Measurements from ENCODE around the gene MTRF1L. TPM values are rescaled to one million over a fixed set of nuclear protein-coding genes. Genes with fewer than 3 reads are reported as not detected.

The MTRF1L gene
- total and polyA plus RNA-seq, 2 of the 8 experiments (the other 6 are each of a cell fraction or from before 2014, with no cell fraction given), result 4.5 to 26.5 TPM

DNA sequence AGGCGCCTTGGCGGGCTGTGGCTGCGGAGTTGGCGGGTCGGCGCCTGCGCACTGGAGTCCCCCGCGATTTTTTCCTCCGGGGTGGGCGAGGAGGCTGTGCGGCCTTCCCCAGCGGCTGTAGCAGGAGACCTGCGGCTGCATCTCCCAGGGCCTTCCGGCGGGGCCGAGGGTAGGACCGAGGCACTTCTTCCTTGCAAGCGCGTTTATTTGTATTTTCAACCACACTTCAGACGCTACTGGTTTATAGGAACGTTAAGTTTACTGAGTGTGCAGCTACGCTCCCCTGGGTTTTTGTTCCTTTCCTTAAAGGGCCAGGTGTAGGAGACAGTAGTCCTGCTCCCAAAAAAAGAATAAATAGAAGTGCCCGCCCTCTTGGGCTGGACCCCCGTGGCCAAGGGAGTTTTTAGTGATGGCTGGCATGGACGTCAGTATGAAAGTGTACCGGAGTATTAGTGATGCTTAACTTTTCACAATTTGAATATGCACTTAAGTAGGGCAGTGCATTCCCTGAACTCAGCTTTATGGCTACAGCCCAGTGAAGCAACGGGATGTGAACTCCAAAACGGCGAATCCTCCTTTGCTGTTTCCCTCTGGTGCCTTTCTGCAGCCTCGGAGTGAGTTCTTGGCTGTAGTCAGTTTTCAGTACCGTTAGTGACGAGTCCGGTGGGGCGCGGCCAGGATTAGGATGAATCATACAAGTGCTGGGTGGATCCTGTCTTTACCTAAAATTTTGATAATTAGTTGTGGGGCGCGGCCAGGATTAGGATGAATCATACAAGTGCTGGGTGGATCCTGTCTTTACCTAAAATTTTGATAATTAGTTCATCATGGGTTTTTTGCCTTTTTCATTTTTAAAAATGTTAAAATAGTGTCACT is 18.6 kb downstream of the MTRF1L start:
- H2BK120ac ChIP-seq (replicated peaks; ENCODE audit: low read depth, low read length), result no peak overlapping the region
- H4K5ac ChIP-seq (ENCODE audit: insufficient read length, low read depth, low read length), result peak overlapping the region; percentile 57
- peak overlapping the region; percentile 33 for H3K18ac ChIP-seq (ENCODE audit: extremely low read depth, low read length)
- peak overlapping the region; percentile 80 to 97 (median 88) for H3K4me3 ChIP-seq (ENCODE audit: extremely low read depth in 1 of 4, insufficient read depth in 2 of 4, low read depth in 3 of 4, low read length in 4 of 4)
- H4K91ac ChIP-seq (replicated peaks; ENCODE audit: insufficient read length, low read length), result peak overlapping the region; percentile 75
- peak overlapping the region; percentile 87 for H2BK5ac ChIP-seq (ENCODE audit: low read depth, low read length)
- no peak overlapping the region for H2AK5ac ChIP-seq (ENCODE audit: low read depth, low read length)
- peak overlapping the region; percentile 89 for H3K56ac ChIP-seq (replicated peaks; ENCODE audit: insufficient read length, low read depth, low read length)
- peaks cover 38 to 75% of the 10 kb centered on the region in 2 experiments for H3K79me2 ChIP-seq (ENCODE audit: control insufficient read depth in 1 of 2, insufficient read depth in 2 of 2, low read length in 2 of 2)
- peak overlapping the region; percentile 79; the same call in 1 of the 2 replicates for H4K8ac ChIP-seq (ENCODE audit: extremely low read depth, insufficient read depth, low read length)
- H3K9ac ChIP-seq (replicated peaks in 1 of 4; ENCODE audit: extremely low read depth in 1 of 4, low read depth in 3 of 4, low read length in 3 of 4), result peak overlapping the region; percentile 81 to 96 (median 95)
- peak overlapping the region; percentile 92 for H3K27ac ChIP-seq (ENCODE audit: low read depth, low read length)
- peak in 1 of 2 experiments; percentile 94 for DNase-seq (ENCODE audit: low read depth in 1 of 2, low spot score in 2 of 2)
- H3K79me1 ChIP-seq (ENCODE audit: low read depth, low read length), result no peaks in the 10 kb centered on the region
- CTCF ChIA-PET (ENCODE audit: partially characterized antibody), result interaction anchor here (1.3 kb wide), 1 partner anchor 30 kb away, joined by 4 read pairs; no protein-coding TSS in a partner anchor
- POLR2A ChIA-PET (ENCODE audit: partially characterized antibody), result interaction anchor here (0.6 to 5.5 kb wide), 13 partner anchors 7 to 215 kb away, joined by 3 to 103 read pairs (median 4); partner anchors contain the start of gene MTRF1L
- H4K20me1 ChIP-seq (replicated peaks in 1 of 2; ENCODE audit: control insufficient read depth in 1 of 2, insufficient read depth in 2 of 2, low read length in 2 of 2), result peaks cover 4% of the 10 kb centered on the region in 2 experiments
- H2BK20ac ChIP-seq (ENCODE audit: low read length), result no peak overlapping the region
- H3K27me3 ChIP-seq (replicated peaks in 1 of 4; ENCODE audit: control insufficient read depth in 3 of 4, extremely low read depth in 1 of 4, insufficient read depth in 3 of 4, low read length in 3 of 4), result no peaks in the 10 kb centered on the region
- H3K36me3 ChIP-seq (ENCODE audit: control insufficient read depth in 2 of 4, insufficient read depth in 4 of 4, low read length in 3 of 4), result peaks cover 0 to 11% (median 0%) of the 10 kb centered on the region in 4 experiments; a peak in 3 of 8 replicates
- H2BK15ac ChIP-seq (ENCODE audit: low read length), result no peak overlapping the region
- no peak for FAIRE-seq
- H3K4me1 ChIP-seq (replicated peaks in 1 of 4; ENCODE audit: control insufficient read depth in 3 of 4, insufficient read depth in 4 of 4, low read length in 3 of 4), result peaks cover 2% of the 10 kb centered on the region in 4 experiments; a peak in 3 of 7 replicates
- no peaks in the 10 kb centered on the region for H3K9me3 ChIP-seq (ENCODE audit: insufficient read depth in 2 of 2, low read depth in 1 of 2, low read length in 1 of 2)
- H2AFZ ChIP-seq (ENCODE audit: low read length), result 0 out of 2 replicates have a peak overlapping the region, but pooled peaks have one; percentile 47
- peak overlapping the region; percentile 95 for H3K14ac ChIP-seq (ENCODE audit: insufficient read length)
- 2% methylated on average over 38 of the region's 38 CpGs; no CpG with 5 or more reads in 1 of the 2 experiments for WGBS, 2 experiments (ENCODE audit: extremely low coverage in 1 of 2, insufficient coverage in 1 of 2, insufficient read length in 1 of 2, insufficient replicate concordance in 2 of 2, low coverage in 1 of 2, low lambda C conversion rate in 2 of 2, missing lambda C conversion rate in 1 of 2)
- peak overlapping the region; percentile 75 to 95 for H3K4me2 ChIP-seq (ENCODE audit: insufficient read depth in 1 of 2, low read depth in 2 of 2, low read length in 2 of 2)
- H3K23me2 ChIP-seq (ENCODE audit: low read depth, low read length), result peaks cover 5% of the 10 kb centered on the region
- H2BK12ac ChIP-seq (ENCODE audit: low read depth, low read length), result no peak overlapping the region; the same call in 1 of the 2 replicates
- H3K4ac ChIP-seq (replicated peaks; ENCODE audit: insufficient read length, low read depth, low read length), result peak overlapping the region; percentile 17
- no peak overlapping the region for H3K23ac ChIP-seq (ENCODE audit: insufficient read length)
- TF ChIP-seq SAP30 (IDR thresholded peaks at IDR 0.05; ENCODE audit: insufficient read depth, insufficient replicate concordance, low read length) (peak; percentile 44), SIN3A (conservative IDR thresholded peaks at IDR 0.05 in 1 of 2, IDR thresholded peaks at IDR 0.05 in 1 of 2; ENCODE audit: low read depth in 1 of 2, low read length in 2 of 2) (0 out of 4 replicates have a peak, but pooled peaks of 1 of the 2 experiments have one; percentile 18), MAX (IDR thresholded peaks at IDR 0.05) (no peak), NRF1 (IDR thresholded peaks at IDR 0.05; ENCODE audit: low read depth, low read length) (peak; percentile 93), MAFK (IDR thresholded peaks at IDR 0.05; ENCODE audit: low read depth, low read length) (no peak), ASH2L (IDR thresholded peaks at IDR 0.05; ENCODE audit: low read length) (peak; percentile 77), HDAC2 (IDR thresholded peaks at IDR 0.05; ENCODE audit: borderline replicate concordance in 1 of 2, low read depth in 2 of 2, low read length in 2 of 2) (peak in 1 of 2 experiments; percentile 60; a peak in 1 of 4 replicates), SRF (IDR thresholded peaks at IDR 0.05; ENCODE audit: low read depth, low read length) (no peak), CBX8 (IDR thresholded peaks at IDR 0.05; ENCODE audit: borderline replicate concordance, low read depth, low read length) (no peak)

Measured in H1 (cell line).